HFF-Myc (cell line): ENCODE measurements around the gene PPEF2.

ENCODE experiments used
- DNase-seq: peaks from one replicate; pipeline ENCODE4 v3.0.0-alpha.2; 2011; ENCODE audit warnings: low read depth; ENCODE audit errors: extremely low read depth
- H3K4me3 ChIP-seq: replicated peaks from 2 replicates; pipeline ENCODE4 v1.5.1; 2011; ENCODE audit warnings: low read depth, mild to moderate bottlenecking, control low read depth, low read length
- CTCF ChIP-seq: IDR thresholded peaks from 2 replicates; pipeline ENCODE4 v1.5.1; 2012; ENCODE audit warnings: mild to moderate bottlenecking, low read depth, low read length, control low read depth; ENCODE audit errors: missing control alignments

The PPEF2 gene

GRCh38 chr4:75880278-75880677 is 22.0 kb downstream of the PPEF2 start:
- no peak for TF ChIP-seq CTCF
- no peak for DNase-seq
- no peak overlapping the region for H3K4me3 ChIP-seq

GRCh38 chr4:75878246-75878756 is 24.0 kb downstream of the PPEF2 start:
- no peak for TF ChIP-seq CTCF
- no peak overlapping the region for H3K4me3 ChIP-seq
- DNase-seq, result no peak

GRCh38 chr4:75876218-75876617 is 26.0 kb downstream of the PPEF2 start:
- no peak for TF ChIP-seq CTCF
- no peak for DNase-seq
- H3K4me3 ChIP-seq, result no peak overlapping the region

GRCh38 chr4:75869100-75869499 is 33.2 kb downstream of the PPEF2 start:
- H3K4me3 ChIP-seq, result no peak overlapping the region

GRCh38 chr4:75867130-75867529 is 35.1 kb downstream of the PPEF2 start:
- H3K4me3 ChIP-seq, result no peak overlapping the region
- TF ChIP-seq CTCF, result no peak

More at GRCh38 chr4:75869100-75869499, 33.2 kb downstream of the PPEF2 start:
- TF ChIP-seq CTCF, result no peak
- DNase-seq, result no peak

GRCh38 chr4:75860606-75861005 is 41.6 kb downstream of the PPEF2 start:
- no peak overlapping the region for H3K4me3 ChIP-seq
- DNase-seq, result no peak
- no peak for TF ChIP-seq CTCF

More at GRCh38 chr4:75867130-75867529, 35.1 kb downstream of the PPEF2 start:
- DNase-seq, result no peak

GRCh38 chr4:75858721-75859120 is 43.5 kb downstream of the PPEF2 start:
- no peak overlapping the region for H3K4me3 ChIP-seq
- no peak for TF ChIP-seq CTCF
- no peak for DNase-seq
